HG02678 (cell line): Measurements from ENCODE around the gene HDLBP.

ENCODE experiments used
- ATAC-seq: cut with Tn5 transposase; IDR thresholded peaks from one replicate; pipeline ENCODE4 v1.9.1; 2021; ENCODE audit warnings: mild to moderate bottlenecking, moderate library complexity; ENCODE audit not compliant: unreplicated experiment

HDLBP gene

DNA sequence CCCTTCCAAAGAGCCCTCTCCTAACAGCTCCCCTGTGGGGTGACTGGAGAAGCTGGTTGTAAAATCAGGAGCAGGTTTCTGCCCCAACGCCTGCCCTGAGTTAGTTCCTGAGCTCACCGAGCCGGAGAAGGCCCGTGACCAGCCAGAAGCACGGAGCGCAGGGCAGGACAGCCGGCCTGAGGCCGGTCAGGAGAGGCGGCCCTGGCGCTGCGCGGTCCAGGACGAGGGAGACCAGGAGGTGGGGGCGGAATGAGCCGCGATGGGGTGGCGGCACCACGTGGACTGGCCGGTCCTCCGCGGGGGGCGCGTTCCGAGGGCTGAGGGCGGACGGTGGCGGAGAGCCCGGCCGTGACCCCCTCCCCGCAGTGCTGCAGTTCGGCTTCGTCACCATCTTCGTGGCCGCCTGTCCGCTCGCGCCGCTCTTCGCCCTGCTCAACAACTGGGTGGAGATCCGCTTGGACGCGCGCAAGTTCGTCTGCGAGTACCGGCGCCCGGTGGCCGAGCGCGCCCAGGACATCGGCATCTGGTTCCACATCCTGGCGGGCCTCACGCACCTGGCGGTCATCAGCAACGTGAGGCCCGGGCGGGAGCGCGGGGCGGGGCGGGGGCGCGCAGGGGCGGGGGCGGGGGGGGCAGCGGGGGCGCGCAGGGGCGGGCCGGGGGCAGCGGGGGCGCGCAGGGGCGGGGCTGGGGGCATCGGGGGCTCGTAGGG is 98.0 kb downstream of the HDLBP start:
- peak; percentile 45 for ATAC-seq

DNA sequence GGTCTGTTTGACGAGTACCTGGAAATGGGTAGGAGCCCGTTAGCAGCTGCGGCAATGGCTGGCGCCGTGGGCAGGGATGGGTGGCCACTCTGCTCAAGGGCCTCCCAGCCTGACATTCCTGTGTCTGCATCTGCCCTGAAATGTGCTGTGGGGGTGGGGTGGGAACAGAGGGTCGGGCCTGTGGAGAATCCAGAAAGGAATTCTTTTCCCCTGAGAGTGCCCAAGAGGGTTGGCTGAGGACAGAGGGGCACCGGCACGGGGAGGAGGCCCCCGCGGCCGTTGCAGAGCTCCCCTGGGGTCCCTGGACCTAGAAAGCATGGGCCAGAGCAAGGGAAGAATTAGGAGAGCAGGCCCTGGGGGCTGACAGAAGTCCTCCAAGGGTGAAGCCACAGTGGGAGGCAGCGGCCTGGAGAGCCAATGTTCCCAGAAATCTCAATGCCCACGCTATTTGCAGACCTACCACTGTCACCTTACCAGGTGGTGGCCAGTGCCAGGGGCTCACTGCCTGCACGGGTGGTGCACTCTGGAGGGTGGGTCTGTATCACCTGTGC is 99.2 kb downstream of the HDLBP start:
- no peak for ATAC-seq

DNA sequence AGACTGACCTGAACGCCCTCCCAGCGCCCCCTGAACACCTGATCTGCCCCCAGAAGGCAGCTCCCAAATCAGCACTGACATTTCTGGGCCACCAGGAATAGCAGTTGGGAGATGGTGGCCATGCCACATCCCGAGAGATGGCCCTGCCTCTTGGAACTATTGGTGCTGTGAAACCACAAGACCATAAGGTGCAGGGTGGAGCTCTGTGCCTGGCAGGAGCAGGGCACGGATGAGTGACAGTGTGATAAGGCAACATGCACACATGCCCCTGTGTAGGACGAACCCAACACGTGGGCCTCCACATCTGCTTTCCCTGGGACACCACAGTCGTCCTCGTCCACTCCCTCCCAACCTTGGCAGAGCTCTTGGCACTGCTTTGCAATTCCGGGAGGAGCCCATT is 100.1 kb downstream of the HDLBP start:
- ATAC-seq = no peak

DNA sequence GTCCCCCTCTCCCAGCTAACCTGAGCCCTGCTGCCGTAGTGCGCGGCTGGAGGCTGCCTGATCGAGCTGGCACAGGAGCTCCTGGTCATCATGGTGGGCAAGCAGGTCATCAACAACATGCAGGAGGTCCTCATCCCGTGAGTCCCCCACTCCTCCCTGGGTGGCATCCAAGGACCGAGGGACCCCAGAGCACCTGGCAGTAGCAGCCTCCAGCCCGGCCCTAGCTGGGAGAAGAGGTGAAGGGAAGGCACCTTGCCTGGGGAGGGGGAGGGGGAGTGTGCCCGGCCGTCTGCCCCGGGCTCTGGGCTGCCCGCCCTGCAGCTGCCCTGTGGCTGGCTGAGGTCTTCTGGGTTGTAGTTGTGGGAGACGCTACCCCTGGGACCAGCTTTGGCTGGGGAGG is 100.7 kb downstream of the HDLBP start:
- no peak for ATAC-seq

DNA sequence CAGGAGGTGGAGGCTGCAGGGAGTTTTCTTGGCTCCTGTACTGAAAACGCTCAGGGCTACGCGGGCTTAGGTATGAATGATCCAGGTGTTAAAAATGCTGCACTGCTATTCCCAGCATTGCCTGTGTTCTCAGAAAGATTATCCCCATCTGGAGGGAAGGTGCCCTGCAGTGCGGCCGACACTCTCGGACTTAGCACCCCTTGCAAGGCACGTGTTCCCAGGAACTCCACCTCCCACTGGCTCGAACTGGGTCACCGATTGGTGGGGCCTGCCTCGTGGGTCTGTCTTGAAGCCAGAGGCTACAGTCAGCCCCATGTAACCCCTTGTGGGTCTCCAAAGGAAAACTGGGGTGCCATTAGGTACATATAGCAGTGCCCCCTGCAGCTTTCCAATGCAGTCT is 101.3 kb downstream of the HDLBP start:
- no peak for ATAC-seq

DNA sequence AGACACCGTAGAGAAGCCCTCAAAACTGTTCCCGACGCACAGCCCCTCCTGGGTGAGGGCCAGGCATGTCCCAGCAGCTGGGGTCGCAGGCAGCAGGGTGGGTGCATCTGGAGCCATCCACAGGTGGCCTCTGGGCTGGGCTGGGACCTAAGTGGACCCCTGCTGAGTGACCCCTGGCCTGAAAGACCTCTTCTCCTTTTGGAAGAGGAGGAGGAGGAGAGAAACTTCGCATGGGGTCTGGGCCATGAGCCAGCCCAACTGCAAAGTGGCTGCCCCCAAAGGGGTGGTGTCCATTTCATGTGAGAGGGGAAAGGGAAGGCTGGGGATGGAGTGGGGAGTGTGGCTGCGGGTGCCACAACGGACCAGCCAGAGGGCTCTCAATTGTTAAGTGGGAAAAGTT is 101.9 kb downstream of the HDLBP start:
- no peak for ATAC-seq

DNA sequence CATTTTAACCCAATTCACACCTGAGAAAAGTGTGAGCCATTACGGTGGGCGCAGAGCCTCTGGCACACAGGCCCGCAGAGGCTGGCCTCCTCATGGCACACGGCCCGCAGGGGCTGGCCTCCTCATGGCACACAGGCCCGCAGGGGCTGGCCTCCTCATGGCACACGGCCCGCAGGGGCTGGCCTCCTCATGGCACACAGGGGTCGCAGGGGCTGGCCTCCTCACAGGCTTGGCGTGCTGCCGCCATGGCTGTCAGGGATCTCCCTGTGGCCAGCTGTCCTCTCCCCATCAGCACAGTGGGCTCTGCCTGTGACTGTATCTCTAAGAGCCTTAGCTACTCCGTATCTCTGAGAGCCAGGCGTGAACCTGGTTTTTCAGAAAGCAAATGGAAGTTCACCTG is 102.4 kb downstream of the HDLBP start:
- ATAC-seq = no peak

DNA sequence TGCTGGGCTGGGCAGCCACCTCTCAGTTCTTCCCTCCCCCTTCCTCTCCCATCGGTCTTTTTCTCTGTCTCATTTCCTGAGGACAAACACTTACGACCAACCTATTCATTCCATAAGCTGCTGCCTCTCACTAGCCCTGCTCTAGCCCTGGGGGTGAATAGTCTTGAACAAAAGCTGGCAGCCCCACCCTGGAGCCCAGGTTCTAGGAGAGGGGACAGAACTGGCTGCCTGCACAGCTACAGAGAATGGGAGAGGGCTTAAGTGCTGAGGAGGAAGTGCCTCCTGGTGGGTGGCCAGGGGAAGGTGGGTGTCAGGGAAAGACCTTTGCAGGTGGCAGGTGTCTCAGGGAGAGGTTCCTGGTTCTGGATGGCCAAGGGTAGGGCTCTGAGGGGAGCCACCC is 104.2 kb downstream of the HDLBP start:
- ATAC-seq = no peak

DNA sequence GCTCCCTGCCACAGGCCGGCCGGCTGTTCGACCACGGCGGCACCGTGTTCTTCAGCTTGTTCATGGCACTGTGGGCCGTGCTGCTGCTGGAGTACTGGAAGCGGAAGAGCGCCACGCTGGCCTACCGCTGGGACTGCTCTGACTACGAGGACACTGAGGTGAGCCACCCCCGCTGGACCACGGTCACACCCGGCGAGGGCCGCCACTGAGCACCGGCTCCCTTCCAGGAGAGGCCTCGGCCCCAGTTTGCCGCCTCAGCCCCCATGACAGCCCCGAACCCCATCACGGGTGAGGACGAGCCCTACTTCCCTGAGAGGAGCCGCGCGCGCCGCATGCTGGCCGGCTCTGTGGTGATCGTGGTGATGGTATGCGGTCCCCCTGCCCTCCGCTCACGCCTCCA is 106.2 kb downstream of the HDLBP start:
- no peak for ATAC-seq

DNA sequence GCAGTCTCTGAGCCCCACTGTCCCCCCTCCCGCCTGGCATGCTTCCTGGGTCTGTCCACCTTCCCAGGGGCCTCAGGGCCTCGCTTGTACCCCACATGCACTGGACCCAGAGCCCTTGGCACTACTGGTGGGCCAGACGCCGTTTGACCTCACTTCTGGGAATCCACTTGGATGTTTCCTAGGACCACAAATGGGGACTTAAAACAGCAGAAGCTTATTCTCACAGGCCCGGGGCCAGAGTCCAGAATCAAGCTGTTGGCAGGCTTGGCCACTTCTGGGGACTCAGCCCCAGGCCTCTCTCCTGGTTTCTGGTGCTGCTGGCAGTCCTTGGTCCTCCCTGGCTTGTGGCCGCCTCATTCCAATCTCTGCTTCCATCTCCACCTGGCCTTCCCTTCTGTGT is 107.4 kb downstream of the HDLBP start:
- no peak for ATAC-seq

DNA sequence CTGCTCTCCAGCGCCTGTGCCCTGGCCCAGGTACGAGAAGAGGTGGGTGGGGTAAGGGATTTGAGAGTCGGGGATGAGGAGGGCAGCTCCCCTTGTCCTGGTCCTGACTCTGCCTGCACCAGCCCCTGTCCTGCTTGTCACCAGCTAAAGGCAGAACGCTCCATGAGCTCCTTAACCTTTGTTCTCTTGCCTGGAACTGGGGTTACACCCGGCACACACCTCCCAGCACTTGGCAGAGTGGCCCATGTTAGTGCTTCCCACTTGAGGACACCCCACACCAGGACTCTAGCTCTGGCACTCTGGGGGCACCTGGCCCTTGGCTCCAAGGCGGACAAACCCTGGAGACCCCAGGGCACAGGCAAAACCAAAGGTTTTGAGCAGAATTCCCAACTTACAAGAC is 107.8 kb downstream of the HDLBP start:
- no peak for ATAC-seq

DNA sequence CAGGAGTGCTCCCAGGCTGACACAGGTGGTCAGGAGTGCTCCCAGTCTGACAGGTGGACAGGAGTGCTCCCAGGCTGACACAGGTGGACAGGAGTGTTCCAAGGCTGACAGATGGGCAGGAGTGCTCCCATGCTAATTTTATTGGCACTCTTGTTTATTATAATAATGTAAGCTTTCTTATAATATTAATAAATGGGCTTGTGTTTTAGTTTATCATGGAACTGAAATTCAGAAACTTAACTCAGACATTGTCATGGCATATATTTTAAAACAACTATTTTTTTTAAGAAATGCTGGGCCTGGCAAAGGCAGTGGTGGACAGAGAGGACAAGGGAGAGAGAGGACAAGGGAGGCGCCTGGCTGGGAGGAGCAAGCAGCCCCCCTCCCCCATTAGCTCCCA is 108.3 kb downstream of the HDLBP start:
- no peak for ATAC-seq

DNA sequence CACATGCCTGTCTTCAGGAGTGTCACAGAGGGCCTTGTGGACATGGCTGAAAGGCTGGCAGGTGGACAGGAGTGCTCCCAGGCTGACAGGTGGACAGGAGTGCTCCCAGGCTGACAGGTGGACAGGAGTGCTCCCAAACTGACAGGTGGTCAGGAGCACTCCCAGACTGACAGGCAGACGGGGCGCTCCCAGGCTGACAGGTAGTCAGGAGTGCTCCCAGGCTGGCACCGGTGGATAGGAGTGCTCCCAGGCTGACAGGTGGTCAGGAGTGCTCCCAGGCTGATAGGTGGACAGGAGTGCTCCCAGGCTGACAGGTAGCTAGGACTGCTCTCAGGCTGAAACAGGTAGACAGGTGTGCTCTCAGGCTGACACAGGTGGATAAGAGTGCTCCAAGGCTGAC is 110.4 kb downstream of the HDLBP start:
- no peak for ATAC-seq

DNA sequence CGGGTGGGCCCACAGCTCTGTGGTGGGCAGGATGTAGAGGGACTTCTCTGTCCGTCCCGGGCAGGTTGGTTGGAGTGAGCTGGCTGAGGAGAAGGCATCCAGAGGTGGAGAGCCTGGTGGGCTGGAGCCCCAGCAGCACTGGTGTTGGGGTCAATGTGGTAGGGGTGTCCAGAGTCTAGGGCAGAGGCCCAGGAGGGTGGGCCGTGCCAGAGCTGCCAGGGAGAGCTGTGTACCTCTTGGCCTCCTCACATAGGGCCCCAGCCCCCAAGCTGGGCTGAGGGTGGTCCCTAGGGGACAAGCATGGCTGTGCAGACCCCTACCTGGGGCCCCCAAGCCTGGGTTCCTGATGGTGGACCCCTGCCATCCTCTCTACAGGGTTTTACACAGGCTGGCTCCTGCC is 111.0 kb downstream of the HDLBP start:
- ATAC-seq = no peak

DNA sequence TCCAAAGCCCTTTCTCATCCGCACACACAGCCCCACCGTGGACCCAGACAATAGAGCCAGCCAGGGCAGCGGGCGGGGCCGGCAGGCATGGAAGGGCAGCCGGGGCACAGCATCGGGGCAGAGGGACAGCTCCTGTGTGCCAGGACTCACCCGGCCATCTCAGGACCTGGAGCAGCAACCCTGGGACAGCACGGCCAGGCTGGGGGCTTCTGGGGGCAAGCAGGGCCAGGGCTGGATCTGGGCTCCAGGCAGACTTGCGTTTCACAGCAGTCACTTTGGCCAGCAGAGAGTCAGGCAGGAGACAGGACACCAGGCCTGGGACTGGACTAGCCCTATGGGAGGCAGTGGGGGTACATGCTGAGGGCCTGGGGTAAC is 111.5 kb downstream of the HDLBP start:
- ATAC-seq = no peak

DNA sequence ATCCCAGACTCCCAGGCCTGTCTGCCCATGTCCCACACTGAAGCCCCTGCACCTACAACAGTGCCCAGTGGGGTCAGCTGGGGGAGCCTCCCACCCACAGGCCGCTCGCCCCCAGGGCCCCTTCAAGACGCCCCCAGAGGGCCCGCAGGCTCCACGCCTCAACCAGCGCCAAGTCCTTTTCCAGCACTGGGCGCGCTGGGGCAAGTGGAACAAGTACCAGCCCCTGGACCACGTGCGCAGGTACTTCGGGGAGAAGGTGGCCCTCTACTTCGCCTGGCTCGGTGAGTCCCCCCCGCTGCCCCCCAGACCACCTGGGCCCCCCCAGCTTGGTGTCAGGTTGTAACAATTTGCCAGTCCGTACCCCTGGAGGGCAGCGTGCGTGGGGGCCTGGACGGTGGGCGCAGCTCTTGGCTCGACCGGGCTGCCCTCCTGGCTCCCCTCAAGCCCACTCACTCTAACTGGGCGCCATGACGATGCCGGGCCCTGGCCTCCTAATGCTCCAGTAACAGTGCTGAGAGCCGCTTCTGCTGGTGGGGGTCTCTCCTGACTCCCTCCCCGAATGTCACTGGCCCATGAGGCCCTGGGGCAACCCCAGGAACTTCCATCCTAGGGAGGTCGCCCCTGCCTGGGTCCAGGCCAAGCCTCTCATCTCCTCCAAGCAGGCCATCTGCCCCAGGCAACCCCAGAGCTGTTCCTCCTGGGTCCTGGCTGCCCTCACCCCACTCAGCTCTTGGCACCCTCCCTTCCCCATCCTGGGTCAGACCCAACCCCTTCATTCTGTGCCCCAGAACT is 112.1 kb downstream of the HDLBP start:
- ATAC-seq = no peak

DNA sequence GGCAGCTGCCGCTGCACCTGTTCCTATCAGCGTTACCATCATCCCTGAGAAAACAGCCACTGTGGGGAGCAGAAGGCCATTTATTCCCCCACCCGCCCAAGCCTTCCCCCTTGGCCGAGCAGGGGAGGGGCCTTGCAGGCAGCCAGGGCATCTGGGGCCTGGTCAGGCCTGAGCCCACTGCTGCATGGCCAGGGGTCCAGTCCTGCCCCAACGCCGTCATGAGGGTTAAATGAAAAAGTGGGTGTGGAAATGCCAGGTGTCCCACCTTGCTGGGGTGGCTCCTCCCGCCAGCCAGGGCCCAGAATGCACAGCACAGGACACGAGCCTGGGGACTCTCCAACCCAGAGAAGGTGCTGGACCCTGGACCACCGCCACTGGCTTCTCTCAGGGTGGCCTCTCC is 112.8 kb downstream of the HDLBP start:
- ATAC-seq = no peak

DNA sequence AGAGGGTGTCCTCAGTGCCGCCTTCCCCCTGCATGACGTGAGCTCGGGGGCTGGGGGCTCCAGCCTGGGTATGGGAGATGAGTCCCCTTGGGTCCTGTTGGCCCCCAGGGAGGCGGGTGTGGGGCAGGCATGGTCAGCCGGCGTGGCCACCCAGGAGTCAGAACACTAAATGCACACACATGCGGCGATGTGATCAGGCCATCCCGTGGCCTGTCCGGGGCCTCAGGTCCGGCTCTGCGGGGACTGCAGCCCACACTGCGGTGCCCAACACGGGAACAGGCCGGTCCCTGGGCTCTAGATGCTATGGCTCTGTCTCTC is 113.2 kb downstream of the HDLBP start:
- ATAC-seq = no peak

DNA sequence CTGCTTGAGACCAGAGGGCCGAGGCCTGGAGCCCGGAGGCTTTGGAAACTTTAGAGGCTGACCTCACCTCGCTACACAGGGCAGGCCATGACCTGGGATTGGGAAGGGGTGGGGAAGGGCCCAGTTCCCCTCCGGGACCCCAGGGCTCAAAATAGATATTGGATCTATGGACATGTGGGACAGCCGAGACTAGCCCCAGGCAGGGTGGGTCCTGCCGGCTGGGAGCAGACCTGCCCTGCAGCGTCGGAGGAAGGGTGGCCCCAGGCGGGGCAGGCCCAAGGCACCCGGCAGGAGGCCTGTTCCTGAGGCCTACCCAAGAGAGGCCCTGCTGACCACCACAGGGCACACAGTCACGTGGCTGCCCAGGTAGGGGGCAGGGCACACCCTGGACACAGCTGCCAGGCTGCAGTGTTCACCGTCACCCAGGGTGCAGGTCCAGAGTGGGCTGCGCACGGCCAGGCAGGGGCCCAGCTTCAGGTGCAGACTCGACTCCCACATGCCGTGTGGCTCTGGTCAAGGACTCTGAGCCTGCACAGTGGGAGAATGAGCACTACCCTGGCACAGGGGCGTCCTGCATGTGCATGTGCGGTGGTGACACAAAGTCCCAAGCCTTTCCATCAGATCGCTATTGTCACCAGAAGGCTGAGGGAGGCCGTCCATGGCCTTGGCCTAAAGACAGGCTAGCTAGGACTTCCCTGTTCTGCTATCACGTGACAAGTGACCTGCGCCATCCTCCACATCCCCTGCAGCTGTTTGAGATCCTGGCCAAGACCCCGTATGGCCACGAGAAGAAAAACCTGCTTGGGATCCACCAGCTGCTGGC is 113.8 kb downstream of the HDLBP start:
- no peak for ATAC-seq

DNA sequence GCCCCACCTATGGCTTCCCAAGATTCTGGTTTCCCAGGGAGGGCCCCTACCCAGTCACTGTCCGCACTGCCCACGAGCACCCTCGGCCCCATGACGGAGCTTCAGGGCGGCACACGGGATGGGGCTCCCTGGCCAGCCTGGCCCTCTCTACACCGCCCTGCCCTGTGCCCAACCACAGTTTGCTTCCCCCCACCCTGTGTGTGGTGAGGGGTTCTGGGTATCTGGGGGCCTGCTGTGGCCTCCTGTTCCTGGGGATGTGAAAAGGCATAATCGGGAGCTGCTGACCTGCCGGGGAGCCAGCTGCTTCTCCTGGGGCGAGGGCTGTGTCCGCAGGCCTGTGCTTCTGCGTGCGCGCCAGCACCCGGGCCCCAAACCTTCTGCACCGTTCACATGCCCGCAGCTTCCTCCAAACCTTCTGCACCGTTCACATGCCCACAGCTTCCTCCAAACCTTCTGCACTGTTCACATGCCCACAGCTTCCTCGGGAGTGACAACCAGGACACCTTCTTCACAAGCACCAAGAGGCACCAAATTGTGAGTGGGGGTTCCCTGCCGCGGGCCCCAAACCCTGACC is 114.6 kb downstream of the HDLBP start:
- ATAC-seq = no peak
